GM10847 (cell line): ENCODE data around the gene FOXG1.

Source experiments
- POLR2A ChIP-seq: IDR thresholded peaks from 2 replicates; pipeline ENCODE4 v1.6.1; 2011; ENCODE audit not compliant: insufficient read length; ENCODE audit errors: extremely low read depth

Gene FOXG1

DNA sequence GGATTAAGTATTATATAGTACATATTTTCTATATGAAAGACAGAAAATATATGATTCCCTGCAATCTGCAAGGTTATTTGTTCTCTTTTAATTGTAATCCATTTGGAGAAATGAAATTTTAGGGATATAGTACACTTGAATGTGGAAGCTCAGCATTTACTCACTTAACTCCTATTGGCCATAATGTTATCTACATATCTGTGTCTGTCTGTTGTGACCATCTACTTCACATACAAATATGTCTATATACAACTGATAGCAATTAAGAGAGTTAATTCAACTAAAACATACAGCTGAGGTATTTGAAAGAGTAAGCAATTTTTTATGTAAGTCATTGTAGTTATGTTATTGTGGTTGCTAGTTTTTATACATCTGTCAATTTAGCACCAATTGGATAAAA, 12.9 kb downstream of the FOXG1 start:
- TF ChIP-seq POLR2A, result no peak

DNA sequence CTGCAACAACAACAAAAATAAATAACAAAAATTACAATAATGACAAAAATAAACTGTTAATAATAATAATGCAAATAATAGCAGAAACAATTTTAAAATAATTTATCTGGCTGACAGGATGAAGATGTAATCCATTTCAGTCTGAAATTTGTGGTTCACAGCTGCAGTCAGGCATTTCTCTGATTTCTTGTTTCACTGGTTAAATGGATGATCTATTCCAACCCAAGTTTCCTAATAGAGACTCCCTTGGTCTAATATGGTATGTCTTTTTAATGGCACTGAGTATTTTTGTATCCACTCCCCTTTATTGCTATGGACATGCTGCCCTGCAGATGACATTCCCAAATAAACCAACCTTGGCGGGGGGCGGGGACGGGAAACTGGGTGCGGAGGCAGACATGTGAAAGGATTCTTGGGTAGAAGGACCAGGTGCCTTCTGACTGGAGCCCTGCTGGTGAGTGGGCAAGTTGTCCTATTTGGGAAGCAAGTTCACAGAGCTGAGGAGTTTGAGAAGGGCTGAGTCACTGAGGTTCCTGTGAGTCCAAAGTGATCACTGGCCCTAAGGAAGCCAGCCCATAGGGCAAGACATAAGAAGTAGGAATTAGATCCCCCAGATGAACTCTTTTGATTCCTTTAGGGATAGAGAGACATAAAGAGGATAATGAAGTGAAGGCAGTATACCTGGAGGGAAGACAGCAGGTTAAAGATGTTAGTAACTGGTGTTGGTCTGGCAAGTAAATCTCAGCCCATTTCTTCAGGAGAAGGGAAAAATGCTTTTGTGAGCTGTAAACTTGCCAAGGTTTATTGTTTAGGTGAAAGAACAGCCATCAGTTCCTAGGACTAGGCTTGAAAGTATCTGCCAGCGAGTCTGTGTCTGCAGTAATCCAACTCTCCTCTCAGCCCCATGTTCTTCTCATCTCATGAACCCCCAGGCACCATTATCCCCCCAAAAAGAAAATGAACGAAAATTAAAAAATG, 14.5 kb downstream of the FOXG1 start:
- no peak for TF ChIP-seq POLR2A

DNA sequence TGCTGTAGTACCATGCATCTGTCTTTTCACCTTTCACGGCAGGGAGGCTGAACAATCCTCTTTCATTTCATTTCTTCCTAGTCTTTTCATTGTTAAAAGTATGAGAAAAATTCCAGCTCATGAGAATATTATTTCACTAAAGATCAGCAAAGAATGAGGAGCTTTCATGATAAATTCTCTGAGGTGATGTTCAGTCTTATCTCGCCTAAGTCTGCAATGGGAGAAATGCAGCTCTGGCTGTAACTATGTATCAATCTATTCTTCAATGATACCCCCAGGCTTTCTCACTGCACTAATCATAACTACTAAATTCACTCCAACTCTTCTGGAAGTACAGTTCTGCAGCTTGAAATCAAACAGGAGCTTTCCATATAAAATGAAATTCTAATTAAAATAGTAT, 15.7 kb downstream of the FOXG1 start:
- TF ChIP-seq POLR2A, result no peak

DNA sequence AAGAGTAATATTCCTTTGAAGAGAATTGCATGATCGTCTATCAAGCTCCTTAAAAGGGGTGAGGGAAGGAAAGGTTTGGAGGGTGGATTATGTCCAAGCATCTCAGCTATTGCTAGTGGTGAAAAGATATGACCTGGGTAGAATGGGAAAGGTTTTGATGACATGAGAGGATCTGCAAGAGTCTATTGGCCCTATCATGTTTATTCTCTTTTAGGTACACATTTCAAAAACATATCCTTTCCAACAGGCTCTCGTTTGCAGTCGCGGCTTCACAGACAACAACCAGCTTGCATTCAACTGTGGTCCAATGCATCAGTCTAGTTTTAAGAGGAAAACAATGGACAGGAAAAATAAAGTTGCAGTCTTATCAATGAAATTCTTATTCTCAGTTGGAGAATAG, 17.1 kb downstream of the FOXG1 start:
- no peak for TF ChIP-seq POLR2A

DNA sequence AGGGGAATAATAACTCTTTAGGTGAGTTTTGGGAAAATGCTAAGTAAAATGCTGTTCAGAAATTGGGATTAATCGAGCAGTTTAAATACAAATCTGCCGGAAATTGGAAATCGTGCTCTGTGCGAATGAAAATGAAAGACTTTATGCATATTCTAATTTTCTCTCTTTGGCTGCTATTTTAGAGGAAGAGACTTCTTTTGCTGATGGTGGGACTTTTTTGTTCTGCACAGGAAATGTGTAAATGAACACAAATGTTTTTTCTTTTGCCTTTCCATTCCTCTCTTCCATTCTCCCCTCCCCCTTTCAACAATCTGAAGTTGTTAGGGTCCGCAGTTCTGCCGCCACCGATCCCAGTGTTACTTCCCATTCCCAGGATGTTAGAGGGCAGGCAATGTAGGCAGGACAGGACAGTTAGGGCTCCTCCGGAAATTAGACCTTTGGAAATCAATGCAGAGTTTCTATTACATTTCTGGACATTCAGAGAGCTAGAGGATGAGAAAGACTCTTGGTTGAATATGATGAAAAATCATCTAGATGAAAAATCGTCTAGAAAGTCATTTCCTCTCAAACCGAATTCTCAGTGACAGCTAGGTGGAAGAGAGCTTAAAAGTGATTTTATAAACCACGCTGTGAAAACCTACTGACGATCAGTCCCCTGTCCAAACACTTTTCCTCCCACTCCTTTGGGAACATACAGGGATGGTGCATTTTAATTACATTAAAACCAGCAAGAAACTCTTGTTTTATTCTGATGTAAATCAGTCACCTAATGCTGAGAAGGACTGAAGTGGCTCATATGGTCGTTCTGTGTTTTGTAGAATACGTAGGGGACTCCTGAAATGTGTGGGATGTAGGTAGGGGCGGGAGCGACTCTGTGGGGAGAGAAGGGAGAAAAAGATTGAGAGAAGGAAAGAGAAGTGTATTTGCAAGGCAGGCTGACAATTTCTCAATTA, 17.8 kb downstream of the FOXG1 start:
- TF ChIP-seq POLR2A, result no peak

DNA sequence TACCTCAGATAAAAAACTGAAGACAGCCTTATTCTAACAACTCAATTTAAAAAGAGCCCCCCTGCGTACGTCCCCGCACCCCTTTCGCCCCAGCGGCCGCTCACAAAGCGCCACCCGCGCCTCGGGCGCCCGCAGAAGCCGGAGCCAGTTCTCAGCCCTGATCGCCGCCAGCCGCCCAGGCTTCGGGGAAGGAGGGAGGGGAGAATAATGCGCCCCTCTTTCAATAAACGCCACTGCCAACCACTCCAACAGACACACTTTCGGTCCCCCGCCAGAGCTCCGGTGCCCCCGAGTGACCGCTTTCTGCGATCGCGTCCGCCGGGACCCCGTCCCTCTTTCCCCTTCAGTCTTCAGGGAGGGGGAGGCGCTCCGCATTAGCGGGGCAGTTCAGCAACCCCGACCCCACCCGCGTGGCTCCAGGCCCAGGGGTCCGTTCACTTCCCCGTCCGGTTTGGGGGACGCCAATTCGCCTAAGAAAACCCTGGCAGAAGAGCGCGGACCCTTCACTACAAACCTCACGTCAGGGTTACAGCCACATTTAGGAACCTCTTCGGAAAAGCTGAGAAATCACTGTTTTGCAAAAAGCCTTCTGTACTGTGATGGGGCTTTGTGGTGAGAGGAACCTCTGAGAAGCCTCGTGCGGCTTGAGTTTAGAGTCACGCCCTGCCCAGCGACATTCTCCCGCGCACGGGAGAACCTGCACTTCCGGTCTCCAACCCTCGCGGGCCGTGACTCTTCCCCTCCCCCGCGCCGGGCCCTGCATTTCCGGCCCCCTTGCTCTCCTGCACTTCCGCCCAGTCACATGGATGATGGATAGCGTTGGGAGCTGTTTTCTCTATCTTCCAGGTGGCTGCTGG, 18.7 kb downstream of the FOXG1 start:
- TF ChIP-seq POLR2A, result no peak

DNA sequence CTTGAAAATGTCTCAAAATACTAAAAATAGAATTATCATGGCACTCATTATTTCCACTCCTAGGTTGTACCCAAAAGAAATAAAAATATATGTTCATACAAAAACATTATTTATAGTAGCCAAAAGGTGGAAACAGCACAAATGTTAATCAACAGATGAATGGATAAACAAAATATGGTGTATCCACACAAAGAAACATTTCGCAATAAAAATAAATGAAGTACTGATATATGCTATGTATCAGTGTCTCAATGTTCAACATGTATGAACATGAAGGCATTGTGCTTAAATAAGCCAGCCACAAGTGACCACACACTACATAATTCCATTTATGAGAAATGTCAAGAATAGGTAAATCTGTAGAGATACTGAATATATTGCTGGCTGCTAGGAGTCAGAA, 40.9 kb downstream of the FOXG1 start:
- no peak for TF ChIP-seq POLR2A

DNA sequence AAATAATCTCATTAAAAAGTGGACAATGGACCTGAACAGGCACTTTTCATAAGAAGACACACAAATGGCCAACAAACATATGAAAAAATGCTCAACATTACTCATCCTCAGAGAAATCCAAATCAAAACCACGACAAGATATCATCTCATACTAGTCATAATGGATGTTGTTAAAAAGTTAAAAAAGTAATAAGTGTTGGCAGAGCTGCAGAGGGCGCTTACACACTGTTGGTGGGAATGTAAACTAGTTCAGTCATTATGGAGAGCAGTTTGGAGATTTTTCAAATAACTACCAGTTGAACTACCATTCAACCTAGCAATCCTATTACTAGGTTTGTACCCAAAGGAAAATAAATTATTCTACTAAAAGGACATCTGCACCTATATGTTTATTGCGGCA, 47.2 kb downstream of the FOXG1 start:
- TF ChIP-seq POLR2A, result no peak
